Measurements from ENCODE around the gene LAIR1. TPM values are rescaled to one million over a fixed set of nuclear protein-coding genes. Genes with fewer than 3 reads are reported as not detected.

The LAIR1 gene
- total and polyA plus RNA-seq, 2 experiments from 2014 or later, result 0.10 to 1.3 TPM

DNA sequence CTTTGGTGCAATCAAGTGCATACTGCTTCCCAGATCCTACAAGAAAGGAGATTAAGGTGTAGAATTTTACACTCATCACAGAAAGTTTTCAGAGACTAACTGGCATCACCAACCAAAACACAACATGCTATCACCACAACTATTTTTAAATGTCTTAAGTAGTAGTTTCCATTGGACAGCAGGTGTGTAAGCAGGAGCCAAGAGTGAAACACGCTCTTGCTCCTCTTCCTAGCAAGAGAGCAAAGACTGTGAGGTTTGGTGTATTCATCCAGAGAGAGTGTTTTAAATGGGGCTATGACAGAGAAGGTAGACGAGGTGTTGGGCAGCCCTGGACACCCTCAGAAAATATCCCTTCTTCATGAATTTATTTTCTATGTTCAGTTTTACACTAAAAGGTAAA lies 13.3 kb downstream of the LAIR1 start (continued):
- TF ChIP-seq STAT1 (IDR thresholded peaks at IDR 0.05; ENCODE audit: unreplicated experiment) (no peak), JUNB (IDR thresholded peaks at IDR 0.05; ENCODE audit: unreplicated experiment) (no peak), NANOG (IDR thresholded peaks at IDR 0.05; ENCODE audit: borderline replicate concordance) (no peak)
- TF ChIP-seq, protein P1, sequence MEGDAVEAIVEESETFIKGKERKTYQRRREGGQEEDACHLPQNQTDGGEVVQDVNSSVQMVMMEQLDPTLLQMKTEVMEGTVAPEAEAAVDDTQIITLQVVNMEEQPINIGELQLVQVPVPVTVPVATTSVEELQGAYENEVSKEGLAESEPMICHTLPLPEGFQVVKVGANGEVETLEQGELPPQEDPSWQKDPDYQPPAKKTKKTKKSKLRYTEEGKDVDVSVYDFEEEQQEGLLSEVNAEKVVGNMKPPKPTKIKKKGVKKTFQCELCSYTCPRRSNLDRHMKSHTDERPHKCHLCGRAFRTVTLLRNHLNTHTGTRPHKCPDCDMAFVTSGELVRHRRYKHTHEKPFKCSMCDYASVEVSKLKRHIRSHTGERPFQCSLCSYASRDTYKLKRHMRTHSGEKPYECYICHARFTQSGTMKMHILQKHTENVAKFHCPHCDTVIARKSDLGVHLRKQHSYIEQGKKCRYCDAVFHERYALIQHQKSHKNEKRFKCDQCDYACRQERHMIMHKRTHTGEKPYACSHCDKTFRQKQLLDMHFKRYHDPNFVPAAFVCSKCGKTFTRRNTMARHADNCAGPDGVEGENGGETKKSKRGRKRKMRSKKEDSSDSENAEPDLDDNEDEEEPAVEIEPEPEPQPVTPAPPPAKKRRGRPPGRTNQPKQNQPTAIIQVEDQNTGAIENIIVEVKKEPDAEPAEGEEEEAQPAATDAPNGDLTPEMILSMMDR (conservative IDR thresholded peaks at IDR 0.05; ENCODE audit: low read depth in 2 of 2), result no peak
- TF ChIP-seq, protein P2, sequence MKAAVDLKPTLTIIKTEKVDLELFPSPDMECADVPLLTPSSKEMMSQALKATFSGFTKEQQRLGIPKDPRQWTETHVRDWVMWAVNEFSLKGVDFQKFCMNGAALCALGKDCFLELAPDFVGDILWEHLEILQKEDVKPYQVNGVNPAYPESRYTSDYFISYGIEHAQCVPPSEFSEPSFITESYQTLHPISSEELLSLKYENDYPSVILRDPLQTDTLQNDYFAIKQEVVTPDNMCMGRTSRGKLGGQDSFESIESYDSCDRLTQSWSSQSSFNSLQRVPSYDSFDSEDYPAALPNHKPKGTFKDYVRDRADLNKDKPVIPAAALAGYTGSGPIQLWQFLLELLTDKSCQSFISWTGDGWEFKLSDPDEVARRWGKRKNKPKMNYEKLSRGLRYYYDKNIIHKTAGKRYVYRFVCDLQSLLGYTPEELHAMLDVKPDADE (IDR thresholded peaks at IDR 0.05), result no peak

DNA sequence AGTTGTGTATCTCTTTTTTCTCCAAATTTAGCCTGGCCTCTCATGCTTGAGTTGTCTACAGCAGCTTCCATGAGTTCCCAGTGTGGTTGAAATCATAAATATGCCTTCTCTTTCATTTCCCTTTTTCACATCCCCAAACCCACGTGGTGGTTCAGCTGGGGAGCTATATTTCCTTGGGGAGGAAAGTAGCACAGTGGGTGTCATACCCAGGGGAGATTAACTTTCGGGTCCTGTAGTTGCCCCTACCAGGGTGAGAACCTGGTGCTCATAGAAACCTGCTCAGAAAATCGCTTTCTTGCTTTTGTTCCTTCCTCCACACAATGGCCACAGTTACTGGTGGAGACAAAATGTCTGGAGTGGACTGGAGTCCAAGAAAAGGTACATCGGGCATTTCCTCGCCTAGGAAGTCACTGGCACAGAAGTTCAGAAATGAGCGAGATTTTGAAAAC lies 18.8 kb downstream of the LAIR1 start:
- Histone ChIP-seq H3K4me3 (no peak overlapping the region), H3K9me2 (ENCODE audit: insufficient read depth) (no peaks in the 10 kb centered on the region), H4K20me1 (replicated peaks; ENCODE audit: insufficient read depth) (no peaks in the 10 kb centered on the region), H3K27me3 (ENCODE audit: insufficient read depth) (no peaks in the 10 kb centered on the region), H3K27ac (ENCODE audit: low read depth) (no peak overlapping the region), H3K4me2 (no peak overlapping the region), H2AFZ (no peak overlapping the region), H3F3A (replicated peaks; ENCODE audit: low read depth) (no peaks in the 10 kb centered on the region), H3K4me1 (ENCODE audit: insufficient read depth) (no peaks in the 10 kb centered on the region), H3K79me2 (replicated peaks; ENCODE audit: insufficient read depth) (no peaks in the 10 kb centered on the region), H3K36me3 (ENCODE audit: insufficient read depth) (no peaks in the 10 kb centered on the region)
- H3K36me3 Mint-ChIP-seq (ENCODE audit: low read depth), result peaks cover 6% of the 10 kb centered on the region; the same call in 1 of the 3 replicates
- peaks cover 13% of the 10 kb centered on the region for H3K27me3 Mint-ChIP-seq (ENCODE audit: insufficient read depth, low read depth, poor library complexity)
- ATAC-seq (no peak), DNase-seq (ENCODE audit: low spot score) (no peak)
- peaks cover 7% of the 10 kb centered on the region for H3K9me3 Mint-ChIP-seq
- H3K4me3 Mint-ChIP-seq, result no peak overlapping the region
- no peak overlapping the region for H3K27ac Mint-ChIP-seq
- H3K4me1 Mint-ChIP-seq, result no peaks in the 10 kb centered on the region
- TF ChIP-seq EZH2phosphoT487 (IDR thresholded peaks at IDR 0.05; ENCODE audit: unreplicated experiment) (no peak), ZNF331 (CRISPR knock-in tag; IDR thresholded peaks at IDR 0.05; ENCODE audit: low read depth) (no peak), CREB1 (CRISPR knock-in tag; IDR thresholded peaks at IDR 0.05; ENCODE audit: low read depth) (no peak), EZH2 (IDR thresholded peaks at IDR 0.05; ENCODE audit: low read depth, unreplicated experiment) (no peak)
- TF ChIP-seq, protein P2 (IDR thresholded peaks at IDR 0.05), result no peak
- TF ChIP-seq, protein P1 (conservative IDR thresholded peaks at IDR 0.05; ENCODE audit: low read depth in 2 of 2), result no peak
- TF ChIP-seq, protein P3, sequence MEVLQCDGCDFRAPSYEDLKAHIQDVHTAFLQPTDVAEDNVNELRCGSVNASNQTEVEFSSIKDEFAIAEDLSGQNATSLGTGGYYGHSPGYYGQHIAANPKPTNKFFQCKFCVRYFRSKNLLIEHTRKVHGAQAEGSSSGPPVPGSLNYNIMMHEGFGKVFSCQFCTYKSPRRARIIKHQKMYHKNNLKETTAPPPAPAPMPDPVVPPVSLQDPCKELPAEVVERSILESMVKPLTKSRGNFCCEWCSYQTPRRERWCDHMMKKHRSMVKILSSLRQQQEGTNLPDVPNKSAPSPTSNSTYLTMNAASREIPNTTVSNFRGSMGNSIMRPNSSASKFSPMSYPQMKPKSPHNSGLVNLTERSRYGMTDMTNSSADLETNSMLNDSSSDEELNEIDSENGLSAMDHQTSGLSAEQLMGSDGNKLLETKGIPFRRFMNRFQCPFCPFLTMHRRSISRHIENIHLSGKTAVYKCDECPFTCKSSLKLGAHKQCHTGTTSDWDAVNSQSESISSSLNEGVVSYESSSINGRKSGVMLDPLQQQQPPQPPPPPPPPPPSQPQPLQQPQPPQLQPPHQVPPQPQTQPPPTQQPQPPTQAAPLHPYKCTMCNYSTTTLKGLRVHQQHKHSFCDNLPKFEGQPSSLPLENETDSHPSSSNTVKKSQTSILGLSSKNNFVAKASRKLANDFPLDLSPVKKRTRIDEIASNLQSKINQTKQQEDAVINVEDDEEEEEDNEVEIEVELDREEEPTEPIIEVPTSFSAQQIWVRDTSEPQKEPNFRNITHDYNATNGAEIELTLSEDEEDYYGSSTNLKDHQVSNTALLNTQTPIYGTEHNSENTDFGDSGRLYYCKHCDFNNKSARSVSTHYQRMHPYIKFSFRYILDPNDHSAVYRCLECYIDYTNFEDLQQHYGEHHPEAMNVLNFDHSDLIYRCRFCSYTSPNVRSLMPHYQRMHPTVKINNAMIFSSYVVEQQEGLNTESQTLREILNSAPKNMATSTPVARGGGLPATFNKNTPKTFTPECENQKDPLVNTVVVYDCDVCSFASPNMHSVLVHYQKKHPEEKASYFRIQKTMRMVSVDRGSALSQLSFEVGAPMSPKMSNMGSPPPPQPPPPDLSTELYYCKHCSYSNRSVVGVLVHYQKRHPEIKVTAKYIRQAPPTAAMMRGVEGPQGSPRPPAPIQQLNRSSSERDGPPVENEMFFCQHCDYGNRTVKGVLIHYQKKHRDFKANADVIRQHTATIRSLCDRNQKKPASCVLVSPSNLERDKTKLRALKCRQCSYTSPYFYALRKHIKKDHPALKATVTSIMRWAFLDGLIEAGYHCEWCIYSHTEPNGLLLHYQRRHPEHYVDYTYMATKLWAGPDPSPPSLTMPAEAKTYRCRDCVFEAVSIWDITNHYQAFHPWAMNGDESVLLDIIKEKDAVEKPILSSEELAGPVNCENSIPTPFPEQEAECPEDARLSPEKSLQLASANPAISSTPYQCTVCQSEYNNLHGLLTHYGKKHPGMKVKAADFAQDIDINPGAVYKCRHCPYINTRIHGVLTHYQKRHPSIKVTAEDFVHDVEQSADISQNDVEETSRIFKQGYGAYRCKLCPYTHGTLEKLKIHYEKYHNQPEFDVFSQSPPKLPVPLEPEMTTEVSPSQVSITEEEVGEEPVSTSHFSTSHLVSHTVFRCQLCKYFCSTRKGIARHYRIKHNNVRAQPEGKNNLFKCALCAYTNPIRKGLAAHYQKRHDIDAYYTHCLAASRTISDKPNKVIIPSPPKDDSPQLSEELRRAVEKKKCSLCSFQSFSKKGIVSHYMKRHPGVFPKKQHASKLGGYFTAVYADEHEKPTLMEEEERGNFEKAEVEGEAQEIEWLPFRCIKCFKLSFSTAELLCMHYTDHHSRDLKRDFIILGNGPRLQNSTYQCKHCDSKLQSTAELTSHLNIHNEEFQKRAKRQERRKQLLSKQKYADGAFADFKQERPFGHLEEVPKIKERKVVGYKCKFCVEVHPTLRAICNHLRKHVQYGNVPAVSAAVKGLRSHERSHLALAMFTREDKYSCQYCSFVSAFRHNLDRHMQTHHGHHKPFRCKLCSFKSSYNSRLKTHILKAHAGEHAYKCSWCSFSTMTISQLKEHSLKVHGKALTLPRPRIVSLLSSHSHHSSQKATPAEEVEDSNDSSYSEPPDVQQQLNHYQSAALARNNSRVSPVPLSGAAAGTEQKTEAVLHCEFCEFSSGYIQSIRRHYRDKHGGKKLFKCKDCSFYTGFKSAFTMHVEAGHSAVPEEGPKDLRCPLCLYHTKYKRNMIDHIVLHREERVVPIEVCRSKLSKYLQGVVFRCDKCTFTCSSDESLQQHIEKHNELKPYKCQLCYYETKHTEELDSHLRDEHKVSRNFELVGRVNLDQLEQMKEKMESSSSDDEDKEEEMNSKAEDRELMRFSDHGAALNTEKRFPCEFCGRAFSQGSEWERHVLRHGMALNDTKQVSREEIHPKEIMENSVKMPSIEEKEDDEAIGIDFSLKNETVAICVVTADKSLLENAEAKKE (CRISPR knock-in tag; IDR thresholded peaks at IDR 0.05), result no peak

Data from GM23338 (cell line).